HepG2 (cell line): ENCODE measurements around the gene ANKRD11. TPM values are rescaled to one million over a fixed set of nuclear protein-coding genes. Genes with fewer than 3 reads are reported as not detected.
A peak's percentile ranks its signal among the peaks of the same experiment; 100 is the strongest.

Experiments
- AFF4 ChIP-seq: sonication (generic); formaldehyde crosslinking; IDR thresholded peaks from 2 replicates; pipeline ENCODE4 v1.4.0; 2020; ENCODE audit warnings: missing genetic modification reagents
- ATF1 ChIP-seq: IDR thresholded peaks from 2 replicates; pipeline ENCODE4 v1.6.1; 2016; ENCODE audit warnings: mild to moderate bottlenecking, control low read depth
- CREB3 ChIP-seq: sonication (generic); formaldehyde crosslinking; IDR thresholded peaks from 2 replicates; pipeline ENCODE4 v1.5.0; 2020; ENCODE audit warnings: missing genetic modification reagents
- ETV5 ChIP-seq: IDR thresholded peaks from 2 replicates; pipeline ENCODE4 v1.6.1; 2018; ENCODE audit warnings: missing biosample characterization, missing genetic modification reagents, inconsistent platforms, borderline replicate concordance
- ETV6 ChIP-seq: sonication (generic); formaldehyde crosslinking; conservative IDR thresholded peaks from 2 replicates; pipeline ENCODE4 v1.4.0; 2020; ENCODE audit warnings: missing genetic modification reagents
- GLI4 ChIP-seq: sonication (generic); formaldehyde crosslinking; IDR thresholded peaks from 2 replicates; pipeline ENCODE4 v1.5.1; 2020; ENCODE audit warnings: missing genetic modification reagents, mild to moderate bottlenecking, moderate library complexity, borderline replicate concordance
- HOXA7 ChIP-seq: sonication (generic); formaldehyde crosslinking; IDR thresholded peaks from 2 replicates; pipeline ENCODE4 v1.8.1; 2022; ENCODE audit warnings: mild to moderate bottlenecking, missing genetic modification reagents, moderate library complexity
- MTF1 ChIP-seq: sonication (generic); formaldehyde crosslinking; IDR thresholded peaks from 2 replicates; pipeline ENCODE4 v1.5.0; 2020; ENCODE audit warnings: missing genetic modification reagents
- NR0B2 ChIP-seq: sonication (generic); formaldehyde crosslinking; IDR thresholded peaks from 2 replicates; pipeline ENCODE4 v1.4.0; 2020; ENCODE audit warnings: mild to moderate bottlenecking, missing genetic modification reagents
- PRPF4 ChIP-seq: fragments of 200-400 bp; formaldehyde crosslinking; IDR thresholded peaks from 2 replicates; pipeline ENCODE4 v1.6.1; 2016; ENCODE audit warnings: low read length, low read depth; ENCODE audit not compliant: poor library complexity, severe bottlenecking
- RARG ChIP-seq: sonication (generic); formaldehyde crosslinking; IDR thresholded peaks from 2 replicates; pipeline ENCODE4 v1.4.0; 2020; ENCODE audit warnings: low read depth, mild to moderate bottlenecking, missing genetic modification reagents
- TBX3 ChIP-seq: fragments of 450-650 bp; IDR thresholded peaks from 2 replicates; pipeline ENCODE4 v1.6.1; 2017; ENCODE audit warnings: antibody characterized with exemption, mild to moderate bottlenecking, inconsistent platforms, borderline replicate concordance
- ZIK1 ChIP-seq: sonication (generic); formaldehyde crosslinking; IDR thresholded peaks from 2 replicates; pipeline ENCODE4 v1.5.0; 2020; ENCODE audit warnings: mild to moderate bottlenecking, low read depth, missing genetic modification reagents, borderline replicate concordance
- ZNF124 ChIP-seq: sonication (generic); formaldehyde crosslinking; IDR thresholded peaks from 2 replicates; pipeline ENCODE4 v1.4.0; 2020; ENCODE audit warnings: missing genetic modification reagents
- ZNF138 ChIP-seq: sonication (generic); formaldehyde crosslinking; IDR thresholded peaks from 2 replicates; pipeline ENCODE4 v1.5.0; 2020; ENCODE audit warnings: mild to moderate bottlenecking, low read depth, missing genetic modification reagents
- ZNF34 ChIP-seq: sonication (generic); formaldehyde crosslinking; IDR thresholded peaks from 2 replicates; pipeline ENCODE4 v1.4.0; 2020; ENCODE audit warnings: mild to moderate bottlenecking, missing genetic modification reagents, borderline replicate concordance
- ZNF350 ChIP-seq: sonication (generic); formaldehyde crosslinking; IDR thresholded peaks from 2 replicates; pipeline ENCODE4 v1.4.0; 2020; ENCODE audit warnings: mild to moderate bottlenecking, low read depth, missing genetic modification reagents, borderline replicate concordance
- ZNF510 ChIP-seq: sonication (generic); formaldehyde crosslinking; IDR thresholded peaks from 2 replicates; pipeline ENCODE4 v1.4.0; 2020; ENCODE audit warnings: low read depth, mild to moderate bottlenecking, missing genetic modification reagents
- ZNF792 ChIP-seq: IDR thresholded peaks from 2 replicates; pipeline ENCODE4 v1.6.1; 2016
- ZNF883 ChIP-seq: sonication (generic); formaldehyde crosslinking; IDR thresholded peaks from 2 replicates; pipeline ENCODE4 v1.5.1; 2020; ENCODE audit warnings: mild to moderate bottlenecking, missing genetic modification reagents; ENCODE audit errors: not compliant biosample characterization
- ZSCAN12 ChIP-seq: sonication (generic); formaldehyde crosslinking; IDR thresholded peaks from 2 replicates; pipeline ENCODE4 v1.9.0; 2021; ENCODE audit warnings: mild to moderate bottlenecking, missing genetic modification reagents
- ZSCAN25 ChIP-seq: sonication (generic); formaldehyde crosslinking; IDR thresholded peaks from 2 replicates; pipeline ENCODE4 v1.8.0; 2022; ENCODE audit warnings: mild to moderate bottlenecking, missing genetic modification reagents
- polyA plus RNA-seq, 8 experiments: library from polyadenylated mRNA; depleted of rRNA in 3 of 8; stranded (reverse) in 7 of 8; unstranded in 1 of 8; fragments of >200 nt; fragmentation: Illumina TruSeq in 4 of 8; extraction: Trizol in 4 of 8; gene quantifications; 2 replicates each; pipeline versions ENCODE4 v1.2.1 to v1.2.3, GENCODE V29; 2011 to 2016; ENCODE audit warnings: low read depth in 4 of 8, missing spikeins in 1 of 8, mixed read lengths in 1 of 8; ENCODE audit not compliant: insufficient read depth in 1 of 8
- total RNA-seq, 5 experiments: library from RNA; depleted of rRNA; stranded (reverse); fragments of >200 nt; fragmentation: Illumina TruSeq; extraction: Trizol; gene quantifications; 2 replicates each; pipeline ENCODE4 v1.2.3, GENCODE V29; 2016; ENCODE audit warnings: low read depth in 1 of 5

Gene ANKRD11
- total and polyA plus RNA-seq, 2 of the 13 experiments (the other 11 are each of a cell fraction or from before 2014, with no cell fraction given), result 21.4 to 38.4 TPM

- TF ChIP-seq AFF4 (CRISPR knock-in tag) (peak; percentile 53; the same call in 1 of the 2 replicates), HOXA7 (CRISPR knock-in tag) (no peak), ZNF883 (peak; percentile 71), ZIK1 (CRISPR knock-in tag) (peak; percentile 52; the same call in 1 of the 2 replicates), GLI4 (no peak), CREB3 (0 out of 2 replicates have a peak, but pooled peaks have one; percentile 58), RARG (CRISPR knock-in tag) (no peak; the same call in 1 of the 2 replicates), ZSCAN25 (CRISPR knock-in tag) (peak; percentile 88), ZSCAN12 (peak; percentile 65; the same call in 1 of the 2 replicates), ETV5 (CRISPR knock-in tag) (peak; percentile 93), NR0B2 (CRISPR knock-in tag) (peak; percentile 76; the same call in 1 of the 2 replicates), ETV6 (peak; percentile 88), ZNF792 (peak; percentile 84), ZNF350 (CRISPR knock-in tag) (peak; percentile 97), ZNF510 (CRISPR knock-in tag) (no peak), ZNF34 (peak; percentile 58; the same call in 1 of the 2 replicates), ZNF138 (peak; percentile 93), PRPF4 (no peak), TBX3 (no peak), ZNF124 (peak; percentile 73; the same call in 1 of the 2 replicates), MTF1 (CRISPR knock-in tag) (no peak), ATF1 (CRISPR knock-in tag) (no peak; the same call in 1 of the 2 replicates)
Measured at GRCh38 chr16:89241187-89242007, 249.0 kb downstream of the ANKRD11 start (continued).
